A673 (cell line): Measurements from ENCODE around the gene LSM4. TPM values are rescaled to one million over a fixed set of nuclear protein-coding genes. Genes with fewer than 3 reads are reported as not detected.
A peak's percentile ranks its signal among the peaks of the same experiment; 100 is the strongest.
"Not testable (repeated sequence)": the region's sequence is repeated elsewhere in the genome, so short reads cannot be mapped to it uniquely, and the experiment has no call there.

Source experiments
- BruUV-seq: library from RNA; stranded (reverse); fragments of 400-500 nt; replicated peaks from 2 replicates; lab custom pipeline; 2021; lab: Mats Ljungman, UMichigan
- CTCF ChIA-PET: fragments of 300-600 bp; sonication (Branson Sonifier 250); formaldehyde crosslinking; loops from one replicate; lab custom pipeline; 2022; ENCODE audit warnings: antibody characterized with exemption; lab: Charles Lee
- POLR2A ChIA-PET: fragments of 300-600 bp; sonication (Branson Sonifier 250); formaldehyde crosslinking; loops from one replicate; lab custom pipeline; 2022; ENCODE audit warnings: antibody characterized with exemption; ENCODE audit not compliant: low non-redundant PET; lab: Charles Lee
- DNase-seq: peaks from one replicate; pipeline ENCODE4 v3.0.0-alpha.2; 2015; ENCODE audit warnings: low spot score
- H3K27ac ChIP-seq: fragments of 200-600 bp; sonication (generic); 2 replicates; pipeline ENCODE4 v1.5.1; 2016; ENCODE audit warnings: mixed run types, low read depth, mild to moderate bottlenecking, mixed read lengths, antibody characterized with exemption, low read length; ENCODE audit not compliant: poor library complexity, severe bottlenecking
- H3K27me3 ChIP-seq: fragments of 200-600 bp; sonication (generic); replicated peaks from 2 replicates; pipeline ENCODE4 v1.6.1; 2017; ENCODE audit warnings: mixed run types, low read depth, mild to moderate bottlenecking, mixed read lengths, antibody characterized with exemption, low read length; ENCODE audit not compliant: insufficient read depth, poor library complexity
- H3K36me3 ChIP-seq: fragments of 200-600 bp; sonication (generic); 2 replicates; pipeline ENCODE4 v1.6.1; 2016; ENCODE audit warnings: mixed run types, mild to moderate bottlenecking, mixed read lengths, antibody characterized with exemption, low read length; ENCODE audit not compliant: insufficient read depth, poor library complexity, severe bottlenecking
- H3K4me1 ChIP-seq: fragments of 200-600 bp; sonication (generic); 2 replicates; pipeline ENCODE4 v1.6.1; 2017; ENCODE audit warnings: mixed run types, mild to moderate bottlenecking, mixed read lengths, antibody characterized with exemption, low read length; ENCODE audit not compliant: insufficient read depth, poor library complexity, severe bottlenecking
- H3K4me3 ChIP-seq: fragments of 200-600 bp; sonication (generic); 2 replicates; pipeline ENCODE4 v1.5.1; 2016; ENCODE audit warnings: low read depth, mixed run types, mild to moderate bottlenecking, mixed read lengths, low read length; ENCODE audit not compliant: poor library complexity, severe bottlenecking
- H3K9me3 ChIP-seq: fragments of 200-600 bp; sonication (generic); 2 replicates; pipeline ENCODE4 v1.6.1; 2016; ENCODE audit warnings: mixed run types, low read depth, mild to moderate bottlenecking, mixed read lengths, antibody characterized with exemption, low read length; ENCODE audit not compliant: poor library complexity, severe bottlenecking
- CTCF ChIP-seq: fragments of 300-800, 200-600 bp; sonication (generic); conservative IDR thresholded peaks from 2 replicates; pipeline ENCODE4 v1.5.1; 2017; ENCODE audit warnings: low read depth, mild to moderate bottlenecking, antibody characterized with exemption, low read length, moderate library complexity, mixed read lengths
- EZH2 ChIP-seq: fragments of 200-600 bp; sonication (generic); IDR thresholded peaks from 2 replicates; pipeline ENCODE4 v1.6.1; 2017; ENCODE audit warnings: borderline replicate concordance, low read depth, mild to moderate bottlenecking, mixed read lengths, antibody characterized with exemption, low read length; ENCODE audit not compliant: poor library complexity, severe bottlenecking
- intact Hi-C: fragments of 100-400 bp; cut with micrococcal nuclease; formaldehyde crosslinking; loops from one replicate; pipeline ENCODE4 v1.10.0; 2022; ENCODE audit not compliant: unreplicated experiment
- total RNA-seq: library from RNA; stranded (reverse); gene quantifications from 2 replicates; pipeline ENCODE4 v1.2.3, GENCODE V29; 2021

LSM4 gene
- total RNA-seq, 1 experiment from 2014 or later, result 252 TPM

- BruUV-seq, result no TSS peak
These were observed 40.2 kb upstream of the LSM4 start for GRCh38 chr19:18362934-18363542.

GRCh38 chr19:18361646-18362045 lies 38.8 kb upstream of the LSM4 start:
- BruUV-seq, result no TSS peak
- DNase-seq, result no peak
- peak overlapping the region; percentile 37 for H3K27ac ChIP-seq
- H3K4me1 ChIP-seq, result peaks cover 26% of the 10 kb centered on the region
- CTCF ChIA-PET, result no interaction called here
- H3K27me3 ChIP-seq, result no peaks in the 10 kb centered on the region
- TF ChIP-seq CTCF (no peak), EZH2 (no peak)
- H3K36me3 ChIP-seq, result peaks cover 12% of the 10 kb centered on the region
- no peaks in the 10 kb centered on the region for H3K9me3 ChIP-seq
- intact Hi-C loops, result no loop called here
- no peak overlapping the region for H3K4me3 ChIP-seq
- POLR2A ChIA-PET, result no interaction called here

More at GRCh38 chr19:18362934-18363542, 40.2 kb upstream of the LSM4 start:
- no peaks in the 10 kb centered on the region for H3K27me3 ChIP-seq
- no peaks in the 10 kb centered on the region for H3K36me3 ChIP-seq
- intact Hi-C loops, result no loop called here
- no peak overlapping the region for H3K4me3 ChIP-seq
- no peak for DNase-seq
- H3K9me3 ChIP-seq, result no peaks in the 10 kb centered on the region
- ChIA-PET CTCF (no interaction called here), POLR2A (no interaction called here)
- no peak for TF ChIP-seq EZH2
- TF ChIP-seq CTCF, result no peak
- H3K27ac ChIP-seq, result peak overlapping the region; percentile 94
- peaks cover 26% of the 10 kb centered on the region for H3K4me1 ChIP-seq

- ChIA-PET CTCF (no interaction called here), POLR2A (interaction anchor here (0.7 kb wide), 1 partner anchor 11 kb away, joined by 3 read pairs; no protein-coding TSS in a partner anchor)
- DNase-seq, result no peak
- Histone ChIP-seq H3K27ac (no peak overlapping the region), H3K27me3 (no peaks in the 10 kb centered on the region), H3K9me3 (no peaks in the 10 kb centered on the region), H3K4me1 (no peaks in the 10 kb centered on the region), H3K36me3 (peaks cover 12% of the 10 kb centered on the region), H3K4me3 (no peak overlapping the region)
- TF ChIP-seq CTCF, result no peak
- TF ChIP-seq EZH2, result no peak
- intact Hi-C loops, result no loop called here
- no TSS peak for BruUV-seq
These were observed 34.2 kb upstream of the LSM4 start for GRCh38 chr19:18357041-18357440.

GRCh38 chr19:18354743-18355142 lies 31.9 kb upstream of the LSM4 start:
- H3K27ac ChIP-seq, H3K27me3 ChIP-seq, H3K4me1 ChIP-seq, H3K4me3 ChIP-seq, BruUV-seq, H3K9me3 ChIP-seq, POLR2A ChIA-PET, DNase-seq, intact Hi-C loops: not testable (repeated sequence)
- CTCF ChIA-PET, result interaction anchor here (0.6 kb wide), 3 partner anchors 15 to 102 kb away, joined by 4 to 10 read pairs (median 4); no protein-coding TSS in a partner anchor
- peaks cover 12% of the 10 kb centered on the region for H3K36me3 ChIP-seq
